Right lobe of liver (tissue), 4 donors: ENCODE results near the gene MRPL12.

Experiments used
- POLR2A ChIP-seq: fragments of 450-650 bp; IDR thresholded peaks from one replicate; pipeline ENCODE4 v1.6.1; 2017; ENCODE audit warnings: antibody characterized with exemption, mild to moderate bottlenecking
- TF ChIP-seq, protein P1 (sequence below), 4 donors: fragments of 200-600 bp in 3 of 4; fragments of 450-650 bp in 1 of 4; IDR thresholded peaks; one replicate each; pipeline versions ENCODE4 v1.5.1 to v1.8.0; 2016 to 2022; ENCODE audit warnings: antibody characterized with exemption in 4 of 4, mild to moderate bottlenecking in 2 of 4
- donor health status: DM: no; HTN: no; CAD: no.
- donor health status: DM: no; HTN: no; CAD: no.
- donor health status: DM: no; HTN: yes; CAD: no.

- TF ChIP-seq, protein P1, sequence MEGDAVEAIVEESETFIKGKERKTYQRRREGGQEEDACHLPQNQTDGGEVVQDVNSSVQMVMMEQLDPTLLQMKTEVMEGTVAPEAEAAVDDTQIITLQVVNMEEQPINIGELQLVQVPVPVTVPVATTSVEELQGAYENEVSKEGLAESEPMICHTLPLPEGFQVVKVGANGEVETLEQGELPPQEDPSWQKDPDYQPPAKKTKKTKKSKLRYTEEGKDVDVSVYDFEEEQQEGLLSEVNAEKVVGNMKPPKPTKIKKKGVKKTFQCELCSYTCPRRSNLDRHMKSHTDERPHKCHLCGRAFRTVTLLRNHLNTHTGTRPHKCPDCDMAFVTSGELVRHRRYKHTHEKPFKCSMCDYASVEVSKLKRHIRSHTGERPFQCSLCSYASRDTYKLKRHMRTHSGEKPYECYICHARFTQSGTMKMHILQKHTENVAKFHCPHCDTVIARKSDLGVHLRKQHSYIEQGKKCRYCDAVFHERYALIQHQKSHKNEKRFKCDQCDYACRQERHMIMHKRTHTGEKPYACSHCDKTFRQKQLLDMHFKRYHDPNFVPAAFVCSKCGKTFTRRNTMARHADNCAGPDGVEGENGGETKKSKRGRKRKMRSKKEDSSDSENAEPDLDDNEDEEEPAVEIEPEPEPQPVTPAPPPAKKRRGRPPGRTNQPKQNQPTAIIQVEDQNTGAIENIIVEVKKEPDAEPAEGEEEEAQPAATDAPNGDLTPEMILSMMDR (IDR thresholded peaks at IDR 0.05) = no peak
- no peak for TF ChIP-seq POLR2A
Measured at GRCh38 chr17:81720267-81721071, 17.3 kb downstream of the MRPL12 start.
